Nasal cavity respiratory epithelium epithelial cell of viscerocranial mucosa (primary cell): Measurements from ENCODE around the gene FCHO1. TPM values are rescaled to one million over a fixed set of nuclear protein-coding genes. Genes with fewer than 3 reads are reported as not detected.

Source experiments
- total RNA-seq: library from RNA; depleted of rRNA; stranded (reverse); fragments of >200 nt; gene quantifications from 2 replicates; pipeline ENCODE4 v1.2.3, GENCODE V29; 2014

FCHO1 gene, protein sequence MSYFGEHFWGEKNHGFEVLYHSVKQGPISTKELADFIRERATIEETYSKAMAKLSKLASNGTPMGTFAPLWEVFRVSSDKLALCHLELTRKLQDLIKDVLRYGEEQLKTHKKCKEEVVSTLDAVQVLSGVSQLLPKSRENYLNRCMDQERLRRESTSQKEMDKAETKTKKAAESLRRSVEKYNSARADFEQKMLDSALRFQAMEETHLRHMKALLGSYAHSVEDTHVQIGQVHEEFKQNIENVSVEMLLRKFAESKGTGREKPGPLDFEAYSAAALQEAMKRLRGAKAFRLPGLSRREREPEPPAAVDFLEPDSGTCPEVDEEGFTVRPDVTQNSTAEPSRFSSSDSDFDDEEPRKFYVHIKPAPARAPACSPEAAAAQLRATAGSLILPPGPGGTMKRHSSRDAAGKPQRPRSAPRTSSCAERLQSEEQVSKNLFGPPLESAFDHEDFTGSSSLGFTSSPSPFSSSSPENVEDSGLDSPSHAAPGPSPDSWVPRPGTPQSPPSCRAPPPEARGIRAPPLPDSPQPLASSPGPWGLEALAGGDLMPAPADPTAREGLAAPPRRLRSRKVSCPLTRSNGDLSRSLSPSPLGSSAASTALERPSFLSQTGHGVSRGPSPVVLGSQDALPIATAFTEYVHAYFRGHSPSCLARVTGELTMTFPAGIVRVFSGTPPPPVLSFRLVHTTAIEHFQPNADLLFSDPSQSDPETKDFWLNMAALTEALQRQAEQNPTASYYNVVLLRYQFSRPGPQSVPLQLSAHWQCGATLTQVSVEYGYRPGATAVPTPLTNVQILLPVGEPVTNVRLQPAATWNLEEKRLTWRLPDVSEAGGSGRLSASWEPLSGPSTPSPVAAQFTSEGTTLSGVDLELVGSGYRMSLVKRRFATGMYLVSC
- total RNA-seq: 0.68 and 1.00 TPM in 2 replicates

DNA sequence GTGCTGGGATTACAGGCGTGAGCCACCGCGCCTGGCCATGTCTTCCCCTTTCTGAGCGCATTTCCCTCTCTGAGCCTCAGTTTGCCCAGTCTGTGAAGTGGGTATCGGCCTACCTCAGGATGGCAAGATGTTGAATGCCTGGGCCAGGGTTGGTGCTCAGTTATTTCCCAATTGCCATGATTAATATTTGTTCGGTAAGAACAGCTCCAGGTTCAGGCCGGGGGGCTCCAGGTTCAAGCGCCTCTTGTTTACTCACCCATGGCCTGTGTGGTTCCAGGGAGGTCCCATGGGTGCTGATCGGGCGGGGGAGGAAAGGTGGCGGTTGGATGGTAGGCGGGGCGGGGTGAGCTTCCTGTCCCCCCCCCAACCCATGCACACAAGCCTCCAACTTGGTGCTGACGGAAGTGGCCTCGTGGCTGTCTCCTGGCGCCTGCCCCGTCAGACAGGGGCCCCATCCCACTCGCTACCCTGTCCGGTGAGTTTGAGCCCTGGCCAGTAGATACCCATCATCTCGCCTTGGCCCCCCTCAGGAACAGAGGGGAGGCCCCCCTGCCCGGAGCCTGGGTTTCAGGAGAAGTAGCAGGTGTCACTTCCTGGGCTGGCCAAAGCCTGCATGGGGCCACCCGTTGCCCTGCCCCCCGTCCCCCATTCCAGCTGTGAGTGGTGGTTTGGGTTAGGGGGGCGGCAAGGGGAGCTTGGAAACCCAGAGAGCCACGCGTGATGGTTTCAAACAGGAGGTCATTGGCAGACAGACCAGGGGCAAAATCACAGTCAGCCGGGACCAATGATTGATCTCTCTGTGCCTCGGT is at the start of gene FCHO1:
Gene FCHO1, plus strand, starts transcription at position 375 of the 809 bp plus-strand sequence. CDS start 3,688 bp downstream, outside the sequence.

DNA sequence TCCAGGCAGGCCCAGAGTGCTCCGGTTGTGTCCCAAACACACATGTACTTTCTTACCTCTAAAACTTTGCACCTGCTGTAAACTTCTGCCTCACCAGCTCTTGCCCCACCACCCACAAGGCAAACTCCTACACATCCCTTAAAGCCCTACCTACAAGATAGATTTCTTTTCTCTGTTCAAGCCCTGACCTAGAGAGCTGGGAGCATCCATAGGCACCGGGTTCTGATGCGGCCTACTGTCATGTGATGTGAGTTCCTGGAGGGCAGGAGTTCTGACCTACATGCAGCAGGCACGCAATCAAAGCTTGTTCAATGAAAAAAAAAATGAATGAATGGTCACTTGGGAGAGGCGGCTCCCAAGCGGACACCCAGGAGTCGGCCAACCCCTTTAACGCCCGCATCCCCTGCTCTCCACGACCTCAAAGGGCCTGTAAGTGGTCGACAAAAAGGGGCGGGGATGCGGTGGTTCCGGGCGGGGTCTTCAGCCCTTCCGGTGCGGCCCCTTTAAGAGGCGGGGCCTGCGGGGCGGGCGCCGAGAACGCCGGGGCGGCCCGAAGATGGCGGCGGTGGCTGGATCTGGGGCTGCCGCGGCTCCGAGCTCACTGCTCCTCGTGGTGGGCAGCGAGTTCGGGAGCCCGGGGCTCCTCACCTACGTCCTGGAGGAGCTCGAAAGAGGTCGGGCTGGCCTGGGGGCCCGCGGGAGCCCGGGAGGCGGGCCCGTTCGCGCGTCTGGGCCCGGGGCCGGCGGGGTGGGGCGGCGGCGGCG is 32.1 kb upstream of the FCHO1 start, which contains the start of gene MAP1S:
Gene MAP1S, plus strand, starts transcription at position 534 of the 765 bp plus-strand sequence. Its CDS starts 23 bp downstream, at position 557.

DNA sequence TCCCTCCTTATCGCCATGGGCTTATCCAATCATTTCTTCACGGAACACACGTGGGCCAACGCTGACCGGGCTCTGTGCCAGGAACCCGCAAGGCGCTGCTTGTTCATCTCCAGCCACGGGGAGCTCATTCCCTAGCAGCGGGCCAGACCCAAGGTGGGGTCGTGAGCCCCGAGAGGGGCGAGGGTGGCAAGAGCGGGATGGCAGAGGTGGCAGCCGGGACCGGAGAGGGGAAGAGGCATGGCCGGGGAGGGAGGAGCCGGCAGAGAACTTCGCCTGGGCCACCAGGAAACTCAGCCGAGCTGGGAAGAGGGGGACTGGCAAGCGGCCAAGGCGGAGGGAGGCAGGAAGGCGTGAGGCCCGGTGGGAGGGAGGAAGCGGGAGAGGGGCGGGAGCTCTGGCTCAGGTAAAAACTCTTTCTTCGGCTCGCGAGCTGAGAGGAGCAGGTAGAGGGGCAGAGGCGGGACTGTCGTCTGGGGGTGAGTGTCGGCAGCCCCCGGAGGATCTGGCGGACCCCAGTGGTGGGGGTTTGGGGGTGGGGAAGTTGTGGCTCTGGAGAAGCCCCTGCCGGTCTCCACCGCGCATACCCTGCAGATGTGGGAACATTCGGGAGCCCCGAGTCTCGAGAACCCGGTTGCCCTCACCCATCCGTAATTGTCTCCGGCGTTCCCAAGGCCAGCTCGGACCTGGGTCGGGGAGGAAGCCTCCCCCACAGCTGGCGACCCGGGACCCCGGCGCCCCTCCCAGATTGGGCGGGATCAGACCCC is 43.6 kb downstream of the FCHO1 start, which contains the start of gene B3GNT3:
Gene B3GNT3, plus strand, starts transcription at position 408 of the 764 bp plus-strand sequence. CDS start 12,670 bp downstream, outside the sequence.

DNA sequence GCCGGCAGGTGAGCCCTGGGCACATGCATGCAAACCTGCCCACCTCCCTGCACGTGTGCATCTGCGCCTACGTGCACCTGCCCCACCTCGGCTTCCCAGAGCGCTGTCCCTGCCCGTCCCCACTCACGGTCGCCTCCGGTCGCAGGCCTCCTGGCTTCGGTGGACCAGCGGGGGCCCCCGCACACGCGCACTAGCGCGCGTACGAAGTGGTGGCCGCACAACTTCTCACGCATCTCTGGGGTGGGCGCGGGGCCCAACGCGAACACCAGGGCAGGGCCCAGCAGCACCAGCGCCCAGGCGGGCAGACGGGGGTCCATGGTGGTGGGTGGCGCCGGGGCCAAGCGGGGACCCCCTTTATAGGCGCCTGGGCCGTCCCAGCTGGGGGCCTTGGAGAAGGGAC is 69.9 kb downstream of the FCHO1 start, which contains the start of gene INSL3:
Gene INSL3, minus strand, starts transcription at position 330 of the 400 bp plus-strand sequence. Its CDS starts 13 bp downstream, at position 317.

Other genes with a start within 250 kb of the FCHO1 start
- gene PGLS, start 239.8 kb upstream of the FCHO1 start, total RNA-seq: 42.0 and 66.7 TPM in 2 replicates
- 68.4 and 102 TPM in 2 replicates for gene COLGALT1, start 195.8 kb upstream of the FCHO1 start, total RNA-seq
- gene UNC13A, start 63.1 kb upstream of the FCHO1 start, total RNA-seq: under 0.01 and 0.14 TPM in 2 replicates
- gene MAP1S, start 32.0 kb upstream of the FCHO1 start, total RNA-seq: 12.3 and 29.0 TPM in 2 replicates
- gene B3GNT3, start 43.7 kb downstream of the FCHO1 start, total RNA-seq: 9.1 and 12.6 TPM in 2 replicates
- 0.21 TPM in 1 of 2 replicates, not detected in the other for gene INSL3, start 70.0 kb downstream of the FCHO1 start, total RNA-seq
- 0.34 and 0.78 TPM in 2 replicates for gene JAK3, start 96.5 kb downstream of the FCHO1 start, total RNA-seq
- gene RPL18A, start 108.4 kb downstream of the FCHO1 start, total RNA-seq: 1,014 and 1,206 TPM in 2 replicates
- under 0.01 and 0.28 TPM in 2 replicates for gene SLC5A5, start 120.5 kb downstream of the FCHO1 start, total RNA-seq
- 64.6 and 91.0 TPM in 2 replicates for gene CCDC124, start 181.5 kb downstream of the FCHO1 start, total RNA-seq
- under 0.01 and 0.14 TPM in 2 replicates for gene KCNN1, start 215.6 kb downstream of the FCHO1 start, total RNA-seq